MG63 (cell line): ENCODE data around the gene ASPDH. TPM values are rescaled to one million over a fixed set of nuclear protein-coding genes. Genes with fewer than 3 reads are reported as not detected.

Experiments used
- total RNA-seq: library from RNA; depleted of rRNA; stranded (reverse); fragments of >200 nt; shearing (Covaris generic); gene quantifications from 2 replicates; pipeline ENCODE4 v1.2.3, GENCODE V29; 2014; ENCODE audit warnings: low replicate concordance; rRNA removed

ASPDH gene
- total RNA-seq, 1 experiment from 2014 or later: not detected

Other genes starting within 250 kb of the ASPDH start
- not detected in 2 replicates for gene KCNC3, start 184.5 kb downstream of the ASPDH start, total RNA-seq
- 1.5 TPM in 1 of 2 replicates, not detected in the other for gene NAPSA, start 148.3 kb downstream of the ASPDH start, total RNA-seq
- gene NR1H2, start 137.5 kb downstream of the ASPDH start, total RNA-seq: 113 and 173 TPM in 2 replicates
- 44.1 and 117 TPM in 2 replicates for gene POLD1, start 129.6 kb downstream of the ASPDH start, total RNA-seq
- gene SPIB, start 95.0 kb downstream of the ASPDH start, total RNA-seq: not detected in 2 replicates
- 0.03 TPM in 1 of 2 replicates, not detected in the other for gene MYBPC2, start 81.0 kb downstream of the ASPDH start, total RNA-seq
- gene EMC10, start 37.4 kb downstream of the ASPDH start, total RNA-seq: 98.5 and 127 TPM in 2 replicates
- 1.2 TPM in 1 of 2 replicates, not detected in the other for gene GARIN5A, start 37.1 kb downstream of the ASPDH start, total RNA-seq
- 92.8 and 140 TPM in 2 replicates for gene JOSD2, start 2.7 kb downstream of the ASPDH start, total RNA-seq
- 1.1 and 1.7 TPM in 2 replicates for gene LRRC4B, start 54.5 kb upstream of the ASPDH start, total RNA-seq
- not detected in 2 replicates for gene SYT3, start 126.0 kb upstream of the ASPDH start, total RNA-seq
- 0.33 TPM in 1 of 2 replicates, not detected in the other for gene C19orf81, start 135.5 kb upstream of the ASPDH start, total RNA-seq
- gene SHANK1, start 205.9 kb upstream of the ASPDH start, total RNA-seq: 3.1 and 3.6 TPM in 2 replicates
- gene CLEC11A, start 209.5 kb upstream of the ASPDH start, total RNA-seq: 105 and 139 TPM in 2 replicates